ENCODE data around the gene ARL10.

ARL10 gene

DNA sequence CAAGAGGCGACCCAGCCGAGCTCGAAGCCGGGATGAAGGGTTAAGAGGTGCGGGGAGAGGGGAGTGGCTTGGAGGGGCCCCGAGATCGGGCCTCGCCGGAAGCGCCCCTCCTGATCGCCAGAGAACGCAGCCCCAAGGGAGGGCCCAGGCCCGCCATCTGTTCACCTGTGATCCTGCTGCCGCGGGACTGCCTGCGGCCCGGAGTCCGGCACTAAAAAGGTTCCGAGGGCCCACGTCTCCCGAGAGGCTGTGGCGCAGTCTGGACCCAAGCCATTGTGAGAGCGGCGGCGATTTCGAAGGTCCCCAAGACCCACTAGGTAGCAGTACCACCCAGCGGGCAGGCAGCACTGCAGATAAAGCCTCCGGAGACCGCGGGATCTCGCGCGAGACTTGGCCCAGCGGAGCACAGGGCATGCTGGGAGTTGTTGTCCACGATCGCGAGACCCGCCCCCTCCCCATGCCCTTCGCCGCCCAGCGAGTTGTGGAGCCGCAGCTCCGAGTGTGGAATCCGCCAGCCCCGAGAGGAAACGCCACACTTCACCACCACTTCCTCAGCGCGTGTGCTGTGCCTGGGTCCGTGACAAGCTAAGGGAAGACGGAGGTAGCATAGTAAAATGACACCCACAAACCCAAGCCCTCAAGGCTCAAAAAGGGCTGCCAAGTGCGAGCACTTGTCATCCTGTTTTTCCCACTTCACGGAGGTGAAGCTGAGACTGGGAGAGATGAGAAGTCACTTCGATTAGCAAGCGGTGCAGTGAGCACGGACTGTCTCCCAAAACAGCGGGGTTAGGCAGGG, 3.7 kb upstream of the ARL10 start, which contains the start of gene KIAA1191 (continued):
- TF ChIP-seq KLF10 (tag by site-specific recombination; IDR thresholded peaks at IDR 0.05) (peak; percentile 50), HOXA7 (CRISPR knock-in tag; IDR thresholded peaks at IDR 0.05; ENCODE audit: borderline replicate concordance) (no peak), ZNF311 (tag by site-specific recombination; IDR thresholded peaks at IDR 0.05; ENCODE audit: borderline replicate concordance) (no peak), ZNF549 (tag by site-specific recombination; IDR thresholded peaks at IDR 0.05) (no peak), ZNF416 (tag by site-specific recombination; IDR thresholded peaks at IDR 0.05) (no peak), SP2 (tag by site-specific recombination; IDR thresholded peaks at IDR 0.05) (peak; percentile 58; the same call in 1 of the 2 replicates), BCL11B (tag by site-specific recombination; IDR thresholded peaks at IDR 0.05; ENCODE audit: low read depth) (peak; percentile 58; the same call in 1 of the 2 replicates), ZNF433 (tag by site-specific recombination; IDR thresholded peaks at IDR 0.05; ENCODE audit: low read depth) (no peak), YY1 (tag by site-specific recombination; IDR thresholded peaks at IDR 0.05) (peak; percentile 56; the same call in 1 of the 2 replicates), ZNF423 (tag by site-specific recombination; IDR thresholded peaks at IDR 0.05) (peak; percentile 60; the same call in 1 of the 2 replicates), ZIC2 (tag by site-specific recombination; IDR thresholded peaks at IDR 0.05) (peak; percentile 76), ZSCAN23 (tag by site-specific recombination; IDR thresholded peaks at IDR 0.05) (no peak), ZNF23 (tag by site-specific recombination; IDR thresholded peaks at IDR 0.05; ENCODE audit: borderline replicate concordance) (no peak), ZNF140 (tag by site-specific recombination; IDR thresholded peaks at IDR 0.05) (no peak), SP3 (tag by site-specific recombination; IDR thresholded peaks at IDR 0.05) (peak; percentile 94)
- TF ChIP-seq, protein P1, sequence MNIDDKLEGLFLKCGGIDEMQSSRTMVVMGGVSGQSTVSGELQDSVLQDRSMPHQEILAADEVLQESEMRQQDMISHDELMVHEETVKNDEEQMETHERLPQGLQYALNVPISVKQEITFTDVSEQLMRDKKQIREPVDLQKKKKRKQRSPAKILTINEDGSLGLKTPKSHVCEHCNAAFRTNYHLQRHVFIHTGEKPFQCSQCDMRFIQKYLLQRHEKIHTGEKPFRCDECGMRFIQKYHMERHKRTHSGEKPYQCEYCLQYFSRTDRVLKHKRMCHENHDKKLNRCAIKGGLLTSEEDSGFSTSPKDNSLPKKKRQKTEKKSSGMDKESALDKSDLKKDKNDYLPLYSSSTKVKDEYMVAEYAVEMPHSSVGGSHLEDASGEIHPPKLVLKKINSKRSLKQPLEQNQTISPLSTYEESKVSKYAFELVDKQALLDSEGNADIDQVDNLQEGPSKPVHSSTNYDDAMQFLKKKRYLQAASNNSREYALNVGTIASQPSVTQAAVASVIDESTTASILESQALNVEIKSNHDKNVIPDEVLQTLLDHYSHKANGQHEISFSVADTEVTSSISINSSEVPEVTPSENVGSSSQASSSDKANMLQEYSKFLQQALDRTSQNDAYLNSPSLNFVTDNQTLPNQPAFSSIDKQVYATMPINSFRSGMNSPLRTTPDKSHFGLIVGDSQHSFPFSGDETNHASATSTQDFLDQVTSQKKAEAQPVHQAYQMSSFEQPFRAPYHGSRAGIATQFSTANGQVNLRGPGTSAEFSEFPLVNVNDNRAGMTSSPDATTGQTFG (tag by site-specific recombination; IDR thresholded peaks at IDR 0.05; ENCODE audit: borderline replicate concordance) = no peak
- TF ChIP-seq, protein P2, sequence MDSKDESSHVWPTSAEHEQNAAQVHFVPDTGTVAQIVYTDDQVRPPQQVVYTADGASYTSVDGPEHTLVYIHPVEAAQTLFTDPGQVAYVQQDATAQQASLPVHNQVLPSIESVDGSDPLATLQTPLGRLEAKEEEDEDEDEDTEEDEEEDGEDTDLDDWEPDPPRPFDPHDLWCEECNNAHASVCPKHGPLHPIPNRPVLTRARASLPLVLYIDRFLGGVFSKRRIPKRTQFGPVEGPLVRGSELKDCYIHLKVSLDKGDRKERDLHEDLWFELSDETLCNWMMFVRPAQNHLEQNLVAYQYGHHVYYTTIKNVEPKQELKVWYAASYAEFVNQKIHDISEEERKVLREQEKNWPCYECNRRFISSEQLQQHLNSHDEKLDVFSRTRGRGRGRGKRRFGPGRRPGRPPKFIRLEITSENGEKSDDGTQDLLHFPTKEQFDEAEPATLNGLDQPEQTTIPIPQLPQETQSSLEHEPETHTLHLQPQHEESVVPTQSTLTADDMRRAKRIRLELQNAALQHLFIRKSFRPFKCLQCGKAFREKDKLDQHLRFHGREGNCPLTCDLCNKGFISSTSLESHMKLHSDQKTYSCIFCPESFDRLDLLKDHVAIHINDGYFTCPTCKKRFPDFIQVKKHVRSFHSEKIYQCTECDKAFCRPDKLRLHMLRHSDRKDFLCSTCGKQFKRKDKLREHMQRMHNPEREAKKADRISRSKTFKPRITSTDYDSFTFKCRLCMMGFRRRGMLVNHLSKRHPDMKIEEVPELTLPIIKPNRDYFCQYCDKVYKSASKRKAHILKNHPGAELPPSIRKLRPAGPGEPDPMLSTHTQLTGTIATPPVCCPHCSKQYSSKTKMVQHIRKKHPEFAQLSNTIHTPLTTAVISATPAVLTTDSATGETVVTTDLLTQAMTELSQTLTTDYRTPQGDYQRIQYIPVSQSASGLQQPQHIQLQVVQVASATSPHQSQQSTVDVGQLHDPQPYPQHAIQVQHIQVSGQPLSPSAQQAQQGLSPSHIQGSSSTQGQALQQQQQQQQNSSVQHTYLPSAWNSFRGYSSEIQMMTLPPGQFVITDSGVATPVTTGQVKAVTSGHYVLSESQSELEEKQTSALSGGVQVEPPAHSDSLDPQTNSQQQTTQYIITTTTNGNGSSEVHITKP (tag by site-specific recombination; IDR thresholded peaks at IDR 0.05) = peak; percentile 45
- TF ChIP-seq, protein P3, sequence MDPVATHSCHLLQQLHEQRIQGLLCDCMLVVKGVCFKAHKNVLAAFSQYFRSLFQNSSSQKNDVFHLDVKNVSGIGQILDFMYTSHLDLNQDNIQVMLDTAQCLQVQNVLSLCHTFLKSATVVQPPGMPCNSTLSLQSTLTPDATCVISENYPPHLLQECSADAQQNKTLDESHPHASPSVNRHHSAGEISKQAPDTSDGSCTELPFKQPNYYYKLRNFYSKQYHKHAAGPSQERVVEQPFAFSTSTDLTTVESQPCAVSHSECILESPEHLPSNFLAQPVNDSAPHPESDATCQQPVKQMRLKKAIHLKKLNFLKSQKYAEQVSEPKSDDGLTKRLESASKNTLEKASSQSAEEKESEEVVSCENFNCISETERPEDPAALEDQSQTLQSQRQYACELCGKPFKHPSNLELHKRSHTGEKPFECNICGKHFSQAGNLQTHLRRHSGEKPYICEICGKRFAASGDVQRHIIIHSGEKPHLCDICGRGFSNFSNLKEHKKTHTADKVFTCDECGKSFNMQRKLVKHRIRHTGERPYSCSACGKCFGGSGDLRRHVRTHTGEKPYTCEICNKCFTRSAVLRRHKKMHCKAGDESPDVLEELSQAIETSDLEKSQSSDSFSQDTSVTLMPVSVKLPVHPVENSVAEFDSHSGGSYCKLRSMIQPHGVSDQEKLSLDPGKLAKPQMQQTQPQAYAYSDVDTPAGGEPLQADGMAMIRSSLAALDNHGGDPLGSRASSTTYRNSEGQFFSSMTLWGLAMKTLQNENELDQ (tag by site-specific recombination; IDR thresholded peaks at IDR 0.05; ENCODE audit: low read depth) = no peak
- TF ChIP-seq, protein P4, sequence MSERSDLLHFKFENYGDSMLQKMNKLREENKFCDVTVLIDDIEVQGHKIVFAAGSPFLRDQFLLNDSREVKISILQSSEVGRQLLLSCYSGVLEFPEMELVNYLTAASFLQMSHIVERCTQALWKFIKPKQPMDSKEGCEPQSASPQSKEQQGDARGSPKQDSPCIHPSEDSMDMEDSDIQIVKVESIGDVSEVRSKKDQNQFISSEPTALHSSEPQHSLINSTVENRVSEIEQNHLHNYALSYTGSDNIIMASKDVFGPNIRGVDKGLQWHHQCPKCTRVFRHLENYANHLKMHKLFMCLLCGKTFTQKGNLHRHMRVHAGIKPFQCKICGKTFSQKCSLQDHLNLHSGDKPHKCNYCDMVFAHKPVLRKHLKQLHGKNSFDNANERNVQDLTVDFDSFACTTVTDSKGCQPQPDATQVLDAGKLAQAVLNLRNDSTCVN (tag by site-specific recombination; optimal IDR thresholded peaks at IDR 0.05) = peak; percentile 38
- TF ChIP-seq, protein P5, sequence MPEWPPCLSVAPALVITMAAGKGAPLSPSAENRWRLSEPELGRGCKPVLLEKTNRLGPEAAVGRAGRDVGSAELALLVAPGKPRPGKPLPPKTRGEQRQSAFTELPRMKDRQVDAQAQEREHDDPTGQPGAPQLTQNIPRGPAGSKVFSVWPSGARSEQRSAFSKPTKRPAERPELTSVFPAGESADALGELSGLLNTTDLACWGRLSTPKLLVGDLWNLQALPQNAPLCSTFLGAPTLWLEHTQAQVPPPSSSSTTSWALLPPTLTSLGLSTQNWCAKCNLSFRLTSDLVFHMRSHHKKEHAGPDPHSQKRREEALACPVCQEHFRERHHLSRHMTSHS (tag by site-specific recombination; IDR thresholded peaks at IDR 0.05) = no peak

Measured in HEK293 (cell line).